ENCODE data around the gene EFCAB11. TPM values are rescaled to one million over a fixed set of nuclear protein-coding genes. Genes with fewer than 3 reads are reported as not detected.

The EFCAB11 gene
- total and polyA plus RNA-seq, 2 of the 4 experiments (the other 2 are of a cell fraction) = 2.2 to 5.3 TPM

- Histone ChIP-seq H3K9me1 (ENCODE audit: insufficient read depth, low read length) (peaks cover 6% of the 10 kb centered on the region), H4K91ac (ENCODE audit: insufficient read depth, low read depth, low read length) (no peak overlapping the region), H3K4me2 (ENCODE audit: low read depth, low read length) (no peak overlapping the region), H3K4ac (ENCODE audit: low read depth, low read length) (no peak overlapping the region), H2BK5ac (ENCODE audit: low read depth, low read length, poor library complexity, severe bottlenecking) (no peak overlapping the region), H3K27ac (ENCODE audit: insufficient read depth, low read length) (no peak overlapping the region), H3K9me3 (ENCODE audit: control insufficient read depth, insufficient read depth, low read length) (no peaks in the 10 kb centered on the region), H3K23ac (ENCODE audit: low read depth, low read length) (no peak overlapping the region), H3K4me3 (ENCODE audit: insufficient read depth, low read depth, low read length) (no peak overlapping the region), H3K79me1 (ENCODE audit: low read depth in 1 of 2, low read length in 2 of 2) (peaks cover 46 to 60% of the 10 kb centered on the region in 2 experiments), H3K18ac (ENCODE audit: low read depth, low read length) (no peak overlapping the region), H4K5ac (ENCODE audit: low read depth, low read length) (no peak overlapping the region), H4K20me1 (ENCODE audit: insufficient read depth, low read length) (no peaks in the 10 kb centered on the region), H3K27me3 (ENCODE audit: control insufficient read depth, insufficient read depth, low read length) (no peaks in the 10 kb centered on the region), H3K14ac (replicated peaks; ENCODE audit: low read depth, low read length) (no peak overlapping the region), H4K8ac (ENCODE audit: low read depth in 2 of 2, low read length in 2 of 2) (no peak overlapping the region), H3K4me1 (ENCODE audit: control insufficient read depth, insufficient read depth, low read length) (peaks cover 3% of the 10 kb centered on the region; the same call in 1 of the 2 replicates), H2AFZ (replicated peaks; ENCODE audit: low read length, poor library complexity) (no peak overlapping the region), H3K36me3 (ENCODE audit: control insufficient read depth, insufficient read depth, low read length) (peaks cover 11% of the 10 kb centered on the region), H2AK5ac (ENCODE audit: low read depth, low read length) (no peak overlapping the region), H3K9ac (ENCODE audit: low read depth, low read length) (no peak overlapping the region), H2AK9ac (replicated peaks; ENCODE audit: low read depth, low read length, poor library complexity) (no peak overlapping the region), H2BK120ac (ENCODE audit: low read depth, low read length) (no peak overlapping the region), H2BK15ac (ENCODE audit: low read depth, low read length) (no peak overlapping the region), H3K56ac (ENCODE audit: extremely low read depth, insufficient read depth, low read length) (no peak overlapping the region), H2BK20ac (ENCODE audit: low read depth, low read length) (no peak overlapping the region)
- ATAC-seq (ENCODE audit: low read depth) = no peak
- CTCF ChIA-PET = no interaction called here
- WGBS, 2 experiments (ENCODE audit: extremely low coverage in 2 of 2, insufficient read length in 1 of 2) = no CpG with 5 or more reads among the region's 1 CpG
- intact Hi-C loops (cut with micrococcal nuclease) (no loop called here), in situ Hi-C loops (cut with MboI; ENCODE audit: low sequenced_read_pairs) (no loop called here), dilution Hi-C loops (cut with HindIII; ENCODE audit: low sequenced_read_pairs, unreplicated experiment) (no loop called here)
- POLR2A ChIA-PET (ENCODE audit: unreplicated experiment) = no interaction called here
- TF ChIP-seq, protein P1, sequence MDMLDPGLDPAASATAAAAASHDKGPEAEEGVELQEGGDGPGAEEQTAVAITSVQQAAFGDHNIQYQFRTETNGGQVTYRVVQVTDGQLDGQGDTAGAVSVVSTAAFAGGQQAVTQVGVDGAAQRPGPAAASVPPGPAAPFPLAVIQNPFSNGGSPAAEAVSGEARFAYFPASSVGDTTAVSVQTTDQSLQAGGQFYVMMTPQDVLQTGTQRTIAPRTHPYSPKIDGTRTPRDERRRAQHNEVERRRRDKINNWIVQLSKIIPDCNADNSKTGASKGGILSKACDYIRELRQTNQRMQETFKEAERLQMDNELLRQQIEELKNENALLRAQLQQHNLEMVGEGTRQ (IDR thresholded peaks at IDR 0.05; ENCODE audit: low read depth, low read length) = no peak
- TF ChIP-seq SMC3 (IDR thresholded peaks at IDR 0.05; ENCODE audit: low read depth, low read length) = no peak
- TF ChIP-seq RFX5 (IDR thresholded peaks at IDR 0.05; ENCODE audit: low read depth, low read length) = no peak
- TF ChIP-seq MXI1 (IDR thresholded peaks at IDR 0.05; ENCODE audit: borderline replicate concordance, low read depth, low read length) = no peak
- TF ChIP-seq MAZ (IDR thresholded peaks at IDR 0.05; ENCODE audit: borderline replicate concordance, low read depth, low read length) = no peak
- no peak for TF ChIP-seq CEBPB (IDR thresholded peaks at IDR 0.05; ENCODE audit: low read depth, low read length)
- TF ChIP-seq, protein P2, sequence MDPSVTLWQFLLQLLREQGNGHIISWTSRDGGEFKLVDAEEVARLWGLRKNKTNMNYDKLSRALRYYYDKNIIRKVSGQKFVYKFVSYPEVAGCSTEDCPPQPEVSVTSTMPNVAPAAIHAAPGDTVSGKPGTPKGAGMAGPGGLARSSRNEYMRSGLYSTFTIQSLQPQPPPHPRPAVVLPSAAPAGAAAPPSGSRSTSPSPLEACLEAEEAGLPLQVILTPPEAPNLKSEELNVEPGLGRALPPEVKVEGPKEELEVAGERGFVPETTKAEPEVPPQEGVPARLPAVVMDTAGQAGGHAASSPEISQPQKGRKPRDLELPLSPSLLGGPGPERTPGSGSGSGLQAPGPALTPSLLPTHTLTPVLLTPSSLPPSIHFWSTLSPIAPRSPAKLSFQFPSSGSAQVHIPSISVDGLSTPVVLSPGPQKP (IDR thresholded peaks at IDR 0.05; ENCODE audit: borderline replicate concordance, low read depth, low read length) = no peak
- TF ChIP-seq BHLHE40 (IDR thresholded peaks at IDR 0.05; ENCODE audit: low read depth, low read length) = no peak
- no peak for TF ChIP-seq RAD21 (IDR thresholded peaks at IDR 0.05; ENCODE audit: low read length)
- TF ChIP-seq NFE2L2 (IDR thresholded peaks at IDR 0.05; ENCODE audit: low read depth, low read length) = no peak
- BruUV-seq (replicated peaks) = no TSS peak
- no peak for DNase-seq
Measured at GRCh38 chr14:89958966-89959365, 4.4 kb upstream of the EFCAB11 start.
